B cell (primary cell): ENCODE data around the gene LYPD3.

ENCODE experiments used
- EZH2 ChIP-seq: IDR thresholded peaks from 2 replicates; pipeline ENCODE4 v1.6.1; 2012; ENCODE audit warnings: borderline replicate concordance, low read depth, mild to moderate bottlenecking, moderate library complexity, low read length; ENCODE audit not compliant: insufficient read depth, poor library complexity, severe bottlenecking
- TF ChIP-seq, protein P1 (sequence below): fragments of 200-600 bp; IDR thresholded peaks from one replicate; pipeline ENCODE4 v1.8.0; 2022; ENCODE audit warnings: antibody characterized with exemption, mild to moderate bottlenecking

DNA sequence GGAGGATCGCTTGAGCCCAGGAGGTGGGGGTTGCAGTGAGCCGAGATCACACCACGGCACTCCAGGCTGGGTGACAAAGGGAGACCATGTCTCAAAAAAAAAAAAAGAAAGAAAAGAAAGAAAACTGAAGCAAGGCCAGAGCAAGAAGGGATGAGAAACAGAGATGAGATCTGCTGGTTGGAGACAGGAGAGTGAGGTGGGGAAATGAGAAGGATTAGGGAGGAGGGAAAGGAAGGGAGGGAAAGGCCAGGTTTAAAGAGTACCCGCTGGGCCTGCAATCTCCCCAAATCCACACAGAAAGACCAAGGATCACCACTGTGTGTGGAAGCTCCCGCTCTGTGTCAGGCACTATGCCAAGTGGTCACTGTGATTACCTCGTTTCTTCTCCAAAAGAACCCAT is 16.3 kb upstream of the LYPD3 start:
- TF ChIP-seq, protein P1, sequence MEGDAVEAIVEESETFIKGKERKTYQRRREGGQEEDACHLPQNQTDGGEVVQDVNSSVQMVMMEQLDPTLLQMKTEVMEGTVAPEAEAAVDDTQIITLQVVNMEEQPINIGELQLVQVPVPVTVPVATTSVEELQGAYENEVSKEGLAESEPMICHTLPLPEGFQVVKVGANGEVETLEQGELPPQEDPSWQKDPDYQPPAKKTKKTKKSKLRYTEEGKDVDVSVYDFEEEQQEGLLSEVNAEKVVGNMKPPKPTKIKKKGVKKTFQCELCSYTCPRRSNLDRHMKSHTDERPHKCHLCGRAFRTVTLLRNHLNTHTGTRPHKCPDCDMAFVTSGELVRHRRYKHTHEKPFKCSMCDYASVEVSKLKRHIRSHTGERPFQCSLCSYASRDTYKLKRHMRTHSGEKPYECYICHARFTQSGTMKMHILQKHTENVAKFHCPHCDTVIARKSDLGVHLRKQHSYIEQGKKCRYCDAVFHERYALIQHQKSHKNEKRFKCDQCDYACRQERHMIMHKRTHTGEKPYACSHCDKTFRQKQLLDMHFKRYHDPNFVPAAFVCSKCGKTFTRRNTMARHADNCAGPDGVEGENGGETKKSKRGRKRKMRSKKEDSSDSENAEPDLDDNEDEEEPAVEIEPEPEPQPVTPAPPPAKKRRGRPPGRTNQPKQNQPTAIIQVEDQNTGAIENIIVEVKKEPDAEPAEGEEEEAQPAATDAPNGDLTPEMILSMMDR: no peak
- TF ChIP-seq EZH2: no peak
